Neural cell (in vitro differentiated cells): ENCODE results near the gene RAI1.

Experiments used
- CTCF ChIP-seq: fragments of 450-650 bp; IDR thresholded peaks from 2 replicates; pipeline ENCODE4 v1.5.1; 2014; ENCODE audit warnings: antibody characterized with exemption, mild to moderate bottlenecking, moderate library complexity; ENCODE audit not compliant: poor library complexity, severe bottlenecking
- EP300 ChIP-seq: fragments of 450-650 bp; conservative IDR thresholded peaks from 2 replicates; pipeline ENCODE4 v1.6.1; 2014; ENCODE audit warnings: antibody characterized with exemption, mild to moderate bottlenecking, moderate library complexity; ENCODE audit not compliant: poor library complexity, severe bottlenecking
- EZH2 ChIP-seq: fragments of 200-600, 300-800 bp; shearing (Covaris generic), sonication (generic); IDR thresholded peaks from 2 replicates; pipeline ENCODE4 v1.6.1; 2014; ENCODE audit warnings: antibody characterized with exemption, low read length, borderline replicate concordance, mild to moderate bottlenecking; ENCODE audit not compliant: insufficient read depth, poor library complexity, severe bottlenecking
- POLR2AphosphoS5 ChIP-seq: IDR thresholded peaks from 2 replicates; pipeline ENCODE4 v1.6.1; 2012
- RAD21 ChIP-seq: fragments of 450-650 bp; conservative IDR thresholded peaks from 2 replicates; pipeline ENCODE4 v1.6.1; 2014; ENCODE audit warnings: antibody characterized with exemption, mild to moderate bottlenecking, moderate library complexity
- TAF1 ChIP-seq: IDR thresholded peaks from 2 replicates; pipeline ENCODE4 v1.6.1; 2012; ENCODE audit warnings: low read depth
- TF ChIP-seq, protein P1 (sequence below): IDR thresholded peaks from 2 replicates; pipeline ENCODE4 v1.6.1; 2012; ENCODE audit warnings: borderline replicate concordance

DNA sequence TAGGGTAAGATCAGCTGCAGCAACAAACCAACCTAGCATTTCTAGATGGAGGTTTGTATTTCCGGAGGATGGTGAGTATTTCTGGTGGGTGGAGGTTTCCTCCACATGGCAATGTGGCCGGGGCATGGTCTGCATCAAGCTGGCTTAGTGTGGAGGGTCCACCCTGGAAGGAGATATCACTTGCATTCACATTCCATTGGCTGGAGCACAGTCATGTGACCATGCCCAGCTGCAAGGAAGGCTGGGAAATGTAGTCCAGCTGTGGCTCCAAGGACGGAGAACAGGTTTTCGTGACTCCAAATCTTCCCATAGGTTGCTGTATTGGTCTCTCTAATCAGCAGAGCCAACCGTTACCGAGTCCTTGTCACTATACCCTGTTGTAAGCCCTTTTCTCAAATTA is 68.7 kb downstream of the RAI1 start:
- TF ChIP-seq, protein P1, sequence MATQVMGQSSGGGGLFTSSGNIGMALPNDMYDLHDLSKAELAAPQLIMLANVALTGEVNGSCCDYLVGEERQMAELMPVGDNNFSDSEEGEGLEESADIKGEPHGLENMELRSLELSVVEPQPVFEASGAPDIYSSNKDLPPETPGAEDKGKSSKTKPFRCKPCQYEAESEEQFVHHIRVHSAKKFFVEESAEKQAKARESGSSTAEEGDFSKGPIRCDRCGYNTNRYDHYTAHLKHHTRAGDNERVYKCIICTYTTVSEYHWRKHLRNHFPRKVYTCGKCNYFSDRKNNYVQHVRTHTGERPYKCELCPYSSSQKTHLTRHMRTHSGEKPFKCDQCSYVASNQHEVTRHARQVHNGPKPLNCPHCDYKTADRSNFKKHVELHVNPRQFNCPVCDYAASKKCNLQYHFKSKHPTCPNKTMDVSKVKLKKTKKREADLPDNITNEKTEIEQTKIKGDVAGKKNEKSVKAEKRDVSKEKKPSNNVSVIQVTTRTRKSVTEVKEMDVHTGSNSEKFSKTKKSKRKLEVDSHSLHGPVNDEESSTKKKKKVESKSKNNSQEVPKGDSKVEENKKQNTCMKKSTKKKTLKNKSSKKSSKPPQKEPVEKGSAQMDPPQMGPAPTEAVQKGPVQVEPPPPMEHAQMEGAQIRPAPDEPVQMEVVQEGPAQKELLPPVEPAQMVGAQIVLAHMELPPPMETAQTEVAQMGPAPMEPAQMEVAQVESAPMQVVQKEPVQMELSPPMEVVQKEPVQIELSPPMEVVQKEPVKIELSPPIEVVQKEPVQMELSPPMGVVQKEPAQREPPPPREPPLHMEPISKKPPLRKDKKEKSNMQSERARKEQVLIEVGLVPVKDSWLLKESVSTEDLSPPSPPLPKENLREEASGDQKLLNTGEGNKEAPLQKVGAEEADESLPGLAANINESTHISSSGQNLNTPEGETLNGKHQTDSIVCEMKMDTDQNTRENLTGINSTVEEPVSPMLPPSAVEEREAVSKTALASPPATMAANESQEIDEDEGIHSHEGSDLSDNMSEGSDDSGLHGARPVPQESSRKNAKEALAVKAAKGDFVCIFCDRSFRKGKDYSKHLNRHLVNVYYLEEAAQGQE, result no peak
- TF ChIP-seq RAD21, result no peak
- no peak for TF ChIP-seq POLR2AphosphoS5
- TF ChIP-seq CTCF, result no peak
- TF ChIP-seq EP300, result no peak
- no peak for TF ChIP-seq EZH2
- TF ChIP-seq TAF1, result no peak
